Endothelial cell of umbilical vein (primary cell): ENCODE results near the gene P3H2. TPM values are rescaled to one million over a fixed set of nuclear protein-coding genes. Genes with fewer than 3 reads are reported as not detected.

ENCODE experiments used
- BruUV-seq: library from RNA; stranded (reverse); fragments of 400-500 nt; replicated peaks from 2 replicates; lab custom pipeline; 2021; lab: Mats Ljungman, UMichigan
- CTCF ChIA-PET: fragments of 300-600, 350-600 bp; sonication (Branson Sonifier 250); formaldehyde crosslinking; loops from one replicate; lab custom pipeline; 2021; ENCODE audit warnings: antibody characterized with exemption, inconsistent platforms; lab: Charles Lee
- POLR2A ChIA-PET: fragments of 300-600, 350-600 bp; sonication (Branson Sonifier 250); formaldehyde crosslinking; loops from one replicate; lab custom pipeline; 2021; ENCODE audit warnings: antibody characterized with exemption, inconsistent platforms; lab: Charles Lee
- DNase-seq: peaks from one replicate; pipeline ENCODE4 v3.0.0-alpha.2; 2011; ENCODE audit warnings: low read depth, low spot score
- FAIRE-seq: peaks from 2 replicates; lab custom pipeline; 2011; peaks lifted over from hg19 to GRCh38; lab: Jason Lieb, UNC
- H2AFZ ChIP-seq: 2 replicates; pipeline ENCODE4 v1.6.0; 2012; ENCODE audit warnings: low read depth, low read length, control low read depth, inconsistent platforms
- H3K27ac ChIP-seq: 2 replicates; pipeline ENCODE4 v1.5.1; 2011; ENCODE audit warnings: low read depth, mild to moderate bottlenecking, control low read depth, low read length, moderate library complexity; ENCODE audit not compliant: insufficient read depth
- H3K27me3 ChIP-seq, 2 experiments: 2 replicates each; pipeline versions ENCODE4 v1.6.0 to v1.6.1; 2011; ENCODE audit warnings: low read length in 2 of 2, mixed read lengths in 1 of 2; ENCODE audit not compliant: control insufficient read depth in 2 of 2, insufficient read depth in 2 of 2
- H3K36me3 ChIP-seq, 2 experiments: 2 replicates in 1 of 2; 3 replicates in 1 of 2; pipeline ENCODE4 v1.5.1; 2011; ENCODE audit warnings: low read length in 2 of 2, mild to moderate bottlenecking in 1 of 2, moderate library complexity in 1 of 2; ENCODE audit not compliant: control insufficient read depth in 2 of 2, insufficient read depth in 2 of 2; ENCODE audit errors: extremely low read depth in 1 of 2
- H3K4me1 ChIP-seq: 3 replicates; pipeline ENCODE4 v1.5.1; 2011; ENCODE audit warnings: mild to moderate bottlenecking, low read length; ENCODE audit not compliant: control insufficient read depth, insufficient read depth; ENCODE audit errors: extremely low read depth
- H3K4me2 ChIP-seq: 2 replicates; pipeline ENCODE4 v1.6.1; 2011; ENCODE audit warnings: low read length, control low read depth, mixed read lengths; ENCODE audit not compliant: insufficient read depth
- H3K4me3 ChIP-seq, 3 experiments: fragments of 200-600 bp in 1 of 3; sonication (generic), shearing (Covaris generic) in 1 of 3; replicated peaks in 1 of 3; 2 replicates each; pipeline ENCODE4 v1.5.1; 2011 to 2016; ENCODE audit warnings: control low read depth in 3 of 3, low read length in 3 of 3, mild to moderate bottlenecking in 2 of 3, inconsistent platforms in 1 of 3, low read depth in 1 of 3, moderate library complexity in 1 of 3; ENCODE audit not compliant: insufficient read depth in 1 of 3
- H3K79me2 ChIP-seq: 2 replicates; pipeline ENCODE4 v1.6.0; 2012; ENCODE audit warnings: low read length, inconsistent platforms; ENCODE audit not compliant: control insufficient read depth, insufficient read depth
- H3K9ac ChIP-seq: replicated peaks from 2 replicates; pipeline ENCODE3; 2011; ENCODE audit warnings: low read length, control low read depth; ENCODE audit not compliant: insufficient read depth; ENCODE audit errors: extremely low read depth
- H3K9me1 ChIP-seq: replicated peaks from 3 replicates; pipeline ENCODE4 v1.6.0; 2011; ENCODE audit warnings: mild to moderate bottlenecking, low read length; ENCODE audit not compliant: control insufficient read depth, insufficient read depth; ENCODE audit errors: extremely low read depth
- H3K9me3 ChIP-seq: replicated peaks from 2 replicates; pipeline ENCODE4 v1.5.1; 2012; ENCODE audit warnings: low read length, inconsistent platforms; ENCODE audit not compliant: control insufficient read depth, insufficient read depth
- H4K20me1 ChIP-seq: replicated peaks from 2 replicates; pipeline ENCODE3; 2011; ENCODE audit warnings: mild to moderate bottlenecking, low read length; ENCODE audit not compliant: control insufficient read depth, insufficient read depth; ENCODE audit errors: extremely low read depth
- EZH2 ChIP-seq: IDR thresholded peaks from 2 replicates; pipeline ENCODE4 v1.6.1; 2012; ENCODE audit warnings: borderline replicate concordance, low read depth, mild to moderate bottlenecking, moderate library complexity, low read length, inconsistent platforms; ENCODE audit not compliant: severe bottlenecking
- FOS ChIP-seq: IDR thresholded peaks from 2 replicates; pipeline ENCODE4 v1.6.1; 2011; ENCODE audit warnings: mild to moderate bottlenecking, low read length, moderate library complexity, borderline replicate concordance; ENCODE audit not compliant: insufficient read depth
- GATA2 ChIP-seq: IDR thresholded peaks from 2 replicates; pipeline ENCODE4 v1.7.0; 2011; ENCODE audit warnings: low read depth, mild to moderate bottlenecking, moderate library complexity, mixed read lengths, low read length; ENCODE audit not compliant: insufficient read length, insufficient read depth
- JUN ChIP-seq: IDR thresholded peaks from 2 replicates; pipeline ENCODE4 v1.6.1; 2011; ENCODE audit warnings: borderline replicate concordance, low read depth; ENCODE audit not compliant: insufficient read length, insufficient read depth
- MYC ChIP-seq: IDR thresholded peaks from one replicate; pipeline ENCODE4 v1.6.1; 2011; ENCODE audit warnings: mild to moderate bottlenecking, low read depth, low read length
- POLR2A ChIP-seq: IDR thresholded peaks from 2 replicates; pipeline ENCODE4 v1.6.1; 2012; ENCODE audit warnings: low read depth, mild to moderate bottlenecking, control low read depth, low read length
- POLR2AphosphoS5 ChIP-seq: IDR thresholded peaks from 2 replicates; pipeline ENCODE4 v1.6.1; 2012; ENCODE audit warnings: low read depth, mild to moderate bottlenecking, control low read depth, low read length, moderate library complexity; ENCODE audit not compliant: insufficient read depth
- dilution Hi-C: fragments of 300-500 bp; cut with MboI; formaldehyde crosslinking; loops from one replicate; pipeline ENCODE4 v1.15.0; 2019; ENCODE audit warnings: low sequenced_read_pairs; ENCODE audit not compliant: extremely low pct_ligation_motif_present
- intact Hi-C: fragments of 100-400 bp; cut with micrococcal nuclease; formaldehyde crosslinking; loops from one replicate; pipeline ENCODE4 v1.10.0; 2022
- polyA plus RNA-seq, 4 experiments: library from polyadenylated mRNA; depleted of rRNA in 3 of 4; stranded (reverse) in 3 of 4; unstranded in 1 of 4; fragments of >200 nt; gene quantifications; 2 replicates each; pipeline versions ENCODE4 v1.2.1 to v1.2.3, GENCODE V29; 2011 to 2012; ENCODE audit warnings: missing spikeins in 1 of 4
- total RNA-seq: library from RNA; stranded (reverse); gene quantifications from 2 replicates; pipeline ENCODE4 v1.2.3, GENCODE V29; 2021
- TF ChIP-seq, protein P1 (sequence below): IDR thresholded peaks from 2 replicates; pipeline ENCODE4 v1.6.1; 2011; ENCODE audit not compliant: insufficient read depth, insufficient read length
- TF ChIP-seq, protein P2 (sequence below), 2 donors: IDR thresholded peaks; 1 replicate in 1 of 2; 2 replicates in 1 of 2; pipeline ENCODE4 v1.5.1; 2011; ENCODE audit warnings: low read length in 2 of 2, mild to moderate bottlenecking in 2 of 2, moderate library complexity in 2 of 2, control low read depth in 1 of 2, inconsistent platforms in 1 of 2, low read depth in 1 of 2; ENCODE audit not compliant: insufficient read depth in 1 of 2; ENCODE audit errors: extremely low read depth in 1 of 2

P3H2 gene
- total and polyA plus RNA-seq, 2 donors (not counting 3 experiments of a cell fraction or from before 2014, with no cell fraction given) = 6.6 to 6.8 TPM

DNA sequence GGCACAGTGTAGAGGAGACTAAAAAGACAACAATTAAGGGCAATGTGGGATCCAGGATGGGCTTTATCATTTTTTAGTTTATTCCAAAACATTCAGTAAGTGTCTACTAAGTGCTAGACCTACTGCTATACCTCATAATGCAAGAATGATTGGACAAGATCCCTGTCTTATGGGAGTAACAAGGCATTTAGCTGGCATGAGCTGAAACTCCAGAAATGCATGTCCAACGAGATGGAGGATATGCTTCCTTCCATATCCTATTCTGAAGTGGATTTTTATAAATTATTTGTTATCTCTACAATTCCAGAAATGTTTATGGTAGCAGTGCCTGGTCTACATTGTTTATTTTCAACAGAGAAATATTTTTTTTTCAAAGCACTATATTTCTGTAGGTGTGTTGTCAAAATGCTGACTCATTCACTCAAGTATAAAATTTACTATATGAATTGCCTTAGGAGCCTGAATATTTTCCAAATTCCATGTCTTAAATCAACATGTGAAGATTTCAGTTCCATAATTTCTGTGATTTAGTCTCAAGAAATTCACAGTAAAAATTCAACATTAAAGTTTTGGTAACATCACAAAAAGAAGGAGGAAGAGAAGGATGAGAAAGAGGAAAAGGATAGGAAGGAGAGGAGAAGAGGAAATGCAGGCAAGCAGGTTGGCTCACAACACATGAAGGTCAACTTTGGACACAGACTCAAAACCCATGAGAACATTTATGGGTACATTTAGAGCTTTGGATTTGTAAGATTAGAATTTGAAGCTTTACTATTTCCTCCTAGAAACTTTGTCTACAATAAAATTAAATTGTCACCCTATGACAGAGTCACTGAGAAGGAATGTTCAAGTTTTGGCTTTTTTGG, 88.6 kb downstream of the P3H2 start:
- Histone ChIP-seq H3K36me3 (no peaks in the 10 kb centered on the region), H3K4me3 (no peak overlapping the region), H3K9me1 (no peaks in the 10 kb centered on the region), H3K9ac (no peak overlapping the region), H3K79me2 (no peaks in the 10 kb centered on the region), H3K9me3 (no peaks in the 10 kb centered on the region), H3K27ac (no peak overlapping the region), H3K27me3 (no peaks in the 10 kb centered on the region), H3K4me1 (peaks cover 5% of the 10 kb centered on the region), H2AFZ (peak overlapping the region; percentile 54), H4K20me1 (no peaks in the 10 kb centered on the region), H3K4me2 (no peak overlapping the region)
- DNase-seq (no peak), FAIRE-seq (no peak)
- ChIA-PET CTCF (interaction anchor here (1.0 to 1.3 kb wide), 2 partner anchors 64 to 67 kb away, joined by 3 read pairs; no protein-coding TSS in a partner anchor), POLR2A (no interaction called here)
- no peak for TF ChIP-seq JUN
- TF ChIP-seq GATA2 = no peak
- no peak for TF ChIP-seq POLR2AphosphoS5
- TF ChIP-seq MYC = no peak
- no peak for TF ChIP-seq FOS
- TF ChIP-seq EZH2 = no peak
- TF ChIP-seq, protein P1, sequence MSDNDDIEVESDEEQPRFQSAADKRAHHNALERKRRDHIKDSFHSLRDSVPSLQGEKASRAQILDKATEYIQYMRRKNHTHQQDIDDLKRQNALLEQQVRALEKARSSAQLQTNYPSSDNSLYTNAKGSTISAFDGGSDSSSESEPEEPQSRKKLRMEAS = no peak
- TF ChIP-seq, protein P2, sequence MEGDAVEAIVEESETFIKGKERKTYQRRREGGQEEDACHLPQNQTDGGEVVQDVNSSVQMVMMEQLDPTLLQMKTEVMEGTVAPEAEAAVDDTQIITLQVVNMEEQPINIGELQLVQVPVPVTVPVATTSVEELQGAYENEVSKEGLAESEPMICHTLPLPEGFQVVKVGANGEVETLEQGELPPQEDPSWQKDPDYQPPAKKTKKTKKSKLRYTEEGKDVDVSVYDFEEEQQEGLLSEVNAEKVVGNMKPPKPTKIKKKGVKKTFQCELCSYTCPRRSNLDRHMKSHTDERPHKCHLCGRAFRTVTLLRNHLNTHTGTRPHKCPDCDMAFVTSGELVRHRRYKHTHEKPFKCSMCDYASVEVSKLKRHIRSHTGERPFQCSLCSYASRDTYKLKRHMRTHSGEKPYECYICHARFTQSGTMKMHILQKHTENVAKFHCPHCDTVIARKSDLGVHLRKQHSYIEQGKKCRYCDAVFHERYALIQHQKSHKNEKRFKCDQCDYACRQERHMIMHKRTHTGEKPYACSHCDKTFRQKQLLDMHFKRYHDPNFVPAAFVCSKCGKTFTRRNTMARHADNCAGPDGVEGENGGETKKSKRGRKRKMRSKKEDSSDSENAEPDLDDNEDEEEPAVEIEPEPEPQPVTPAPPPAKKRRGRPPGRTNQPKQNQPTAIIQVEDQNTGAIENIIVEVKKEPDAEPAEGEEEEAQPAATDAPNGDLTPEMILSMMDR (IDR thresholded peaks at IDR 0.05; ENCODE audit: extremely low read depth in 1 of 2, insufficient read depth in 1 of 2, low read depth in 1 of 2, low read length in 2 of 2) = no peak
- no peak for TF ChIP-seq POLR2A
- intact Hi-C loops = no loop called here
- dilution Hi-C loops = no loop called here
- BruUV-seq = no TSS peak
